DMS 273 treated with DMSO at 0.1 percent for 48 hours (cell line): ENCODE measurements around the gene GUCY2C.
"Not testable (repeated sequence)": the region's sequence is repeated elsewhere in the genome, so short reads cannot be mapped to it uniquely, and the experiment has no call there.

Experiments used
- DNase-seq: peaks from one replicate; lab custom pipeline; 2025; lab: John Stamatoyannopoulos, UW

The GUCY2C gene

GRCh38 chr12:14696265-14696741 is at the start of gene GUCY2C:
Gene GUCY2C, minus strand, starts transcription at chr12:14696599. Its CDS starts 151 bp downstream, at chr12:14696448.
- DNase-seq = no peak

GRCh38 chr12:14743061-14743460 is 46.7 kb upstream of the GUCY2C start:
- no peak for DNase-seq

DNA sequence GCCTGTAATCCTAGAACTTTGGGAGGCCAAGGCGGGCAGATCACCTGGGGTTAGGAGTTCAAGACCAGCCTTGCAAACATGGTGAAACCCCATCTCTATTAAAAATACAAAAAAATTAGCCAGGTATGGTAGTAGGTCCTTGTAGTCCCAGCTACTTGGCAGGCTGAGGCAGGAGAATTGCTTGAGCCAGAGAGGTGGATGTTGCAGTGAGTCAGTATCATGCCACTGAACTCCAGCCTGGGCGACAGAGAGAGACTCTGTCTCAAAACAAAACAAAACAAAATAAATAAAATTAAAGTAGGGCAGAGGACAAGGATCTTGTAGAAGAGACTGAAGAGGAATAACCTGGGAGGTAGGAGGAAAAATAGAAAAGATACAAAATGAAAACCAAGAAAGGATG is 45.5 kb upstream of the GUCY2C start:
- DNase-seq = no peak

DNA sequence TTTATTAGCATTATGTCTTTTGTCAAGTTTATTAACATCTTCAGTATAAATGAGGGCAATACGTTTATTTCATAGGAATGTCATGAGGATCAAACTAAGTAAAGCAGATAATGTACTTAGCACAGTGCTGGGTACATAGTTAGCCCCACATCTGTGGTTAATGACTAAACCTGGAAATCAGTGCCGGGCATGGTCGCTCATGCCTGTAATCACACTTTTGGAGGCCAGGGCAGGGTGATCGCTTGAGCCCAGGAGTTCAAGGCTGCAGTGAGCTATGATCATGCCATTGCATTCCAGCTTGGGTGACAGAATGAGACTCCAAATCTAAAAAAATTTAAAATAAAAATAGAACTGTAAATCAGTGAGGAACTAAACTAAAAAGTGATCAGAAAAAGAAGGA is 44.8 kb upstream of the GUCY2C start:
- DNase-seq = no peak

DNA sequence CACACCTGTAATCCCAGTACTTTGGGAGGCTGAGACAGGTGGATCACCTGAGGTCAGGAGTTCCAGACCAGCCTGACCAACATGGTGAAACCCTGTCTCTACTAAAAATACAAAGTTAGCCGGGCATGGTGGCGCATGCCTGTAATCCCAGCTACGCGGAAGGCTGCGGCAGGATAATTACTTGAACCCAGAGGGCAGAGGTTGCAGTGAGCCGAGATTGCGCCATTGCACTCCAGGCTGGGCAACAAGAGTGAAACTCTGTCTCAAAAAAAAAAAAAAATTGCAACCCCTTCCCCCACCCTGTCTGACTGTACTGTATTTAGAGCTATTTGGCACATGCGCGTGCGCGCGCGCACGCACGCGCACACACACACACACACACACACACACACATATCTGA is 40.0 kb upstream of the GUCY2C start:
- DNase-seq = not testable (repeated sequence)

GRCh38 chr12:14731821-14732220 is 35.4 kb upstream of the GUCY2C start:
- no peak for DNase-seq

DNA sequence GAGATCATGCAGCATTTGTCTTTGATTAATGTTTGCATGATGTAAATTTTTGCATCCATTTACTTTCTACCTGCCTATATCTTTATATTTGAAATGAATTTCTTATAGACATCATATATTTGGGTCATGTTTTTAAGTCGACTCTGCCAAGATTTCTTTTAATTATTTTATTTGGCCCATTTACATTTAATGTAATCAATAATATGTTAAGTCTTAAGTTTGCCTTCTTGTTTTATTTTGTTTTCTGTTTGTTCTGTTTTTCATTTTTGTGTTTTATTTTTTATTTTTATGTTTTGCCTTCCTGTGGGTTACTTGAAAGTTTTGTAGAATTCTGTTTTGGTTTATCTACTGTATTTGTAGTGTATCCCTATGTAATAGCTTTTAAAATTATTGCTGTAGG is 33.2 kb upstream of the GUCY2C start:
- DNase-seq = no peak

DNA sequence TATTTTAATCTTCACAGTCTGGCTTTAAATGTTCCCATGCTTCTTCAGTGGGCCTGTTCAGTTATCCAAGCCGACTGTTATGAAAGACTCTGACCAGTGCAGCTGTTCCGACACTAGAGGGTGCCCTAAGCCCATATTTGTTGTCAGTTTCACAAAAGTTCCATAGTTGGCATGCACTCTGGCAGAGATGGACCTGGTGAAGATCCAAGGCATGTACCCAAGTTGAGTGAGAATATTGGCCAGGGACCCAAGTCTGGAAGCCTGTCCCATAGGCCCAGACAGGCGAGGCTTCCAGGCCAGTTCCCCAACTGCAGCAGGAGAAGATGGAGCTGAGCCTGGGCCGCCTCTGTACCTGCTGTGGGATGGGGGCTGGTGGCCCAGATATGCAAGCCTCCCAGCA is 27.4 kb upstream of the GUCY2C start:
- DNase-seq = no peak

- DNase-seq = no peak
Measured at GRCh38 chr12:14716848-14717444, 20.5 kb upstream of the GUCY2C start.

DNA sequence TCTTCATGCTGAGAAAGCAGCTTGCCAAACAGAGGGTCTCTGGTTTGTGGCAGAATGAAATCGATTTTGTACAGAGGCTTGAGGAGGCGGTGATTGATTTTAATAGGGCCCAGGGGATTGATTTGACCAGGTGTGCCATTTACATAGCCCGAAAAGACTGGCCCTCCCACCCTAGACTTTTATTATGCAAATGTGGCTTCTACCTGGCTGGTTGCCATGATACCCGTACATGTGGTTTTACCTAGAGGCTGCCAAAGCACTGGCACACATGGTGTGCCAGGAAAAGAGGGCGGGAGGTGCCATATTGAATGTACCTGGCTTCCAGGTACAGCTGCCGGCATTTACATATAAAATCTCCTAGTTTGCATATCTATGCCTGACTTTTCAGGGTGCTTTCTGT is 18.0 kb upstream of the GUCY2C start:
- no peak for DNase-seq

- no peak for DNase-seq
Measured at GRCh38 chr12:14710632-14711320, 14.4 kb upstream of the GUCY2C start.

DNA sequence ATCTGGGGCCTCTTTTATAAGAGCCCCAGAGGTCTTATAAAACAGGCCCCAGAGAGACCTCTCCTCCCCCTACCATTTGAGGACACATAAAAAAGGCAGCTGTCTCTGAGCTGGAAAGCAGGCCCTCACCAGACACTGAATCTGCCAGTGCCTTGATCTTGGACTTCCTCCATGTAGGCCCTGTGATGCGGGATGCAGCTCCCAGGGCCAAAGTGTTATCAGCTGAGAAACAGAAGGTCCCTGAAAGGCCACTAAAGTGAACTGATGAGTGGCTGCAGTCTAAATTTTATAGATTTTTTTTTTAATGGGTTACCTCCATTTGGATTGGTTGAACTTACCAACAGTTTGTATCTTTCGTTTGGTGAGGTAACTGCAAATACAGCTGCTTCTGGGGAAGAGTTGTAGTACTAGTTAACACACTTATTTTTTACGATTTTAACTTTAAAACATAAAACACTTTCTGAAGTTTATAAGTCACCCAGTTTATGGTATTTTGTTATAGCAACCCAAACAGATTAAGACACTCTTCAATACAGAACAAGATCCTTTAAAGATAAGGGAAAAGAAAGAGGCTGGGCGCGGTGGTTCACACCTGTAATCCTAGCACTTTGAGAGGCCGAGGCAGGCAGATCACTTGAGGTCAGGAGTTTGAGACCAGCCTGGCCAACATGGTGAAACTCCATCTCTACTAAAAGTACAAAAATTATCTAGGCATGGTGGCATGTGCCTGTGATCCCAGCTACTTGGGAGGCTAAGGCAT is 5.6 kb upstream of the GUCY2C start:
- DNase-seq = no peak

- DNase-seq = no peak
Measured at GRCh38 chr12:14700935-14701334, 4.5 kb upstream of the GUCY2C start.

GRCh38 chr12:14699923-14700322 is 3.5 kb upstream of the GUCY2C start:
- no peak for DNase-seq

DNA sequence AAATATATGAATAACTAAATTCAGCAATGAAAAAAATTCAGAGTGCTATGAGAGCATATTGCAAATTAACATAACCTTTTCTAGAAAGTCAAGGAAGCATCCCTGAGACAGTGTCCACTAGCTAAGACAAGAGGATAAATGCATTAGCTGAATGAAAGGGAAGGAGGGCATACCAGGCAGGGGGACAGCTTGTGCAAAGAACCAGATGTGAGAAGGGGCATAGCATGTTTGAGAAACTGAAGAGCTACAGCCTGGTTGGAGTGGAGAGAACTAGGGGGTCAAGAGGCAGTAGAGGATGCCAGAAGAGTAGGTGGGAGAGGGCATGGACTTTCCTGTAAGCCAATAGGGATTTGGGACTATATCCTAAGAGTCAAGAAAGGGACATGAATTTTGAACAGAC is 2.2 kb upstream of the GUCY2C start:
- DNase-seq = no peak

- DNase-seq = no peak
Measured at GRCh38 chr12:14695715-14696141, 671 bp downstream of the GUCY2C start.

DNA sequence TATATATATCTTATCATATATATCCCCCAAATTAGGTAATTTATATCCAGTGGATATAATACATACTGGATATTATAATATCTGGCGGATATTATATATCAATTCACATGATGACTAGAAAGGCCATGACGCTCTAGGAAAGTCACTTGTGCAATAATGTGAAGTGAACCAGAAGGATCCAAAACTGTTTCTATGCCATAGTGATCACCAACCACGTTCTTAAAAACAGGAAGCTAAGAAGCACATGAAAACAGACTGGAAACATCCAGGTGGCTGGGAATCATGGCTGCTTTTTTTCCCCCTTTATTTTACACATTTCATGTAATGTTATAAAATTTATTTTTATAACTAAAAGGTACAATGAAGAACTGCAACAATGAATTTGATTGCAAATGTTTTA is 1.4 kb downstream of the GUCY2C start:
- no peak for DNase-seq

- DNase-seq = no peak
Measured at GRCh38 chr12:14694145-14694714, 2.2 kb downstream of the GUCY2C start.

GRCh38 chr12:14693116-14693515 is 3.3 kb downstream of the GUCY2C start:
- DNase-seq = no peak

- DNase-seq = peak; percentile 23
Measured at GRCh38 chr12:14691560-14691959, 4.8 kb downstream of the GUCY2C start.

- no peak for DNase-seq
Measured at GRCh38 chr12:14689996-14690395, 6.4 kb downstream of the GUCY2C start.

DNA sequence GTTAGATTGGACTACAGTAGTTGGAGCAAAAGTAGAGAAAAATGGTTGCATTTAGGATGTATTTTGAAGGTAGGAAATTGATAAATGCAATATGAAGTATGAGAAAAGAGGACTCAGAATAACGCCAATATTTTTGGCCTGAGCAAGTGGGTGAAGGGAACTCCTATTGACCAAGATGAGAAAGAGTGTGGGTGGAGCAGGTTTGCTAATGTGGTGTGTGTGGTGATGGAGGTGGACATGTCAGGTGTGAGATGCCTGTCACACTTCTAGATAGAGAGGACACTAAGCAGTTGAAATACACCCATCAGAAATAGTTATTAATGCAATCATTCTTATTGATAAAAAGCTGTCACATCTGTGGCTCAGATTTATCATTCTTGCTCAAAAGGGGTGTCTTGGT is 7.3 kb downstream of the GUCY2C start:
- no peak for DNase-seq

- DNase-seq = not testable (repeated sequence)
Measured at GRCh38 chr12:14682231-14682630, 14.2 kb downstream of the GUCY2C start.
